KMS-11 (cell line): ENCODE results near the gene SLC22A23.

Experiments used
- H2AFZ ChIP-seq: fragments of 200-600 bp; sonication (generic); 2 replicates; pipeline ENCODE4 v1.6.1; 2016; ENCODE audit warnings: antibody characterized with exemption, mixed run types, low read depth
- H3K27ac ChIP-seq: fragments of 200-600 bp; sonication (generic); 2 replicates; pipeline ENCODE4 v1.6.1; 2016; ENCODE audit warnings: mild to moderate bottlenecking, mixed run types
- H3K27me3 ChIP-seq: fragments of 200-600 bp; sonication (generic); 2 replicates; pipeline ENCODE4 v1.6.1; 2017; ENCODE audit warnings: mild to moderate bottlenecking, low read depth, mixed run types, moderate library complexity; ENCODE audit not compliant: insufficient read depth
- H3K36me3 ChIP-seq: fragments of 200-600 bp; sonication (generic); 2 replicates; pipeline ENCODE4 v1.6.1; 2017; ENCODE audit warnings: mild to moderate bottlenecking, mixed run types; ENCODE audit not compliant: insufficient read depth
- H3K4me1 ChIP-seq: fragments of 200-600 bp; sonication (generic); 2 replicates; pipeline ENCODE4 v1.6.1; 2016; ENCODE audit warnings: mild to moderate bottlenecking, low read depth, mixed run types; ENCODE audit not compliant: poor library complexity, severe bottlenecking
- H3K4me2 ChIP-seq: fragments of 200-600 bp; sonication (generic); 2 replicates; pipeline ENCODE4 v1.7.0; 2016; ENCODE audit warnings: mild to moderate bottlenecking, mixed run types
- H3K4me3 ChIP-seq: fragments of 200-600 bp; sonication (generic); IDR thresholded peaks from 2 replicates; pipeline ENCODE4 v1.6.1; 2017; ENCODE audit warnings: low read depth, low read length, mixed read lengths; ENCODE audit not compliant: insufficient read depth
- H3K79me2 ChIP-seq: fragments of 200-600 bp; sonication (generic); 2 replicates; pipeline ENCODE4 v1.6.1; 2016; ENCODE audit warnings: low read depth, mixed run types; ENCODE audit not compliant: insufficient read depth
- H3K9ac ChIP-seq: fragments of 200-600 bp; sonication (generic); 2 replicates; pipeline ENCODE4 v1.6.1; 2016; ENCODE audit warnings: mild to moderate bottlenecking, mixed run types
- H4K20me1 ChIP-seq: fragments of 200-600 bp; sonication (generic); 2 replicates; pipeline ENCODE4 v1.6.1; 2016; ENCODE audit warnings: mild to moderate bottlenecking, mixed run types; ENCODE audit not compliant: insufficient read depth
- CTCF ChIP-seq: fragments of 200-600 bp; sonication (generic); conservative IDR thresholded peaks from 2 replicates; pipeline ENCODE4 v1.6.1; 2017; ENCODE audit warnings: low read depth, mild to moderate bottlenecking, antibody characterized with exemption, low read length, moderate library complexity, mixed read lengths

SLC22A23 gene

GRCh38 chr6:3258201-3258600, 198.6 kb downstream of the SLC22A23 start:
- Histone ChIP-seq H3K27ac (no peak overlapping the region), H3K4me1 (peaks cover 12% of the 10 kb centered on the region), H3K9ac (no peak overlapping the region), H3K36me3 (no peaks in the 10 kb centered on the region), H3K79me2 (peaks cover 40% of the 10 kb centered on the region), H3K4me3 (no peak overlapping the region), H4K20me1 (no peaks in the 10 kb centered on the region), H3K27me3 (no peaks in the 10 kb centered on the region), H3K4me2 (no peak overlapping the region; the same call in 1 of the 2 replicates), H2AFZ (no peak overlapping the region)
- TF ChIP-seq CTCF: no peak

GRCh38 chr6:3253597-3253961, 203.3 kb downstream of the SLC22A23 start:
- H3K4me1 ChIP-seq: peaks cover 5% of the 10 kb centered on the region

GRCh38 chr6:3252861-3253596, 203.8 kb downstream of the SLC22A23 start:
- no peaks in the 10 kb centered on the region; the same call in 1 of the 2 replicates for H3K27me3 ChIP-seq
- no peak for TF ChIP-seq CTCF
- no peak overlapping the region for H2AFZ ChIP-seq
- H3K79me2 ChIP-seq: no peaks in the 10 kb centered on the region
- no peak overlapping the region for H3K4me2 ChIP-seq
- H4K20me1 ChIP-seq: no peaks in the 10 kb centered on the region
- H3K9ac ChIP-seq: no peak overlapping the region
- H3K36me3 ChIP-seq: no peaks in the 10 kb centered on the region
- no peak overlapping the region for H3K27ac ChIP-seq
- no peaks in the 10 kb centered on the region for H3K4me1 ChIP-seq
- H3K4me3 ChIP-seq: no peak overlapping the region

More at GRCh38 chr6:3253597-3253961, 203.3 kb downstream of the SLC22A23 start:
- no peaks in the 10 kb centered on the region for H4K20me1 ChIP-seq
- H3K9ac ChIP-seq: no peak overlapping the region
- TF ChIP-seq CTCF: no peak
- H3K27me3 ChIP-seq: no peaks in the 10 kb centered on the region; the same call in 1 of the 2 replicates
- H3K4me2 ChIP-seq: no peak overlapping the region
- no peak overlapping the region for H2AFZ ChIP-seq
- no peak overlapping the region for H3K27ac ChIP-seq
- H3K4me3 ChIP-seq: no peak overlapping the region
- H3K36me3 ChIP-seq: no peaks in the 10 kb centered on the region
- no peaks in the 10 kb centered on the region for H3K79me2 ChIP-seq

GRCh38 chr6:3252369-3252768, 204.5 kb downstream of the SLC22A23 start:
- H3K4me1 ChIP-seq: no peaks in the 10 kb centered on the region
- H3K9ac ChIP-seq: no peak overlapping the region
- H3K36me3 ChIP-seq: no peaks in the 10 kb centered on the region
- no peak overlapping the region for H3K4me3 ChIP-seq
- H2AFZ ChIP-seq: no peak overlapping the region
- H3K27ac ChIP-seq: no peak overlapping the region
- no peaks in the 10 kb centered on the region; the same call in 1 of the 2 replicates for H3K27me3 ChIP-seq
- no peak overlapping the region for H3K4me2 ChIP-seq
- TF ChIP-seq CTCF: no peak
- no peaks in the 10 kb centered on the region for H3K79me2 ChIP-seq
- no peaks in the 10 kb centered on the region for H4K20me1 ChIP-seq
